HG02981 (cell line): Measurements from ENCODE around the gene DTHD1.

Experiments
- ATAC-seq: cut with Tn5 transposase; IDR thresholded peaks from one replicate; pipeline ENCODE4 v1.9.1; 2021; ENCODE audit warnings: mild to moderate bottlenecking, moderate library complexity; ENCODE audit not compliant: unreplicated experiment

DTHD1 gene

GRCh38 chr4:36281384-36282106 is at the start of gene DTHD1:
DTHD1 (plus strand) TSS chr4:36281616; CDS start chr4:36281759, 143 bp downstream.
- no peak for ATAC-seq

GRCh38 chr4:36233567-36234266 is 47.7 kb upstream of the DTHD1 start:
- no peak for ATAC-seq

GRCh38 chr4:36235306-36235705 is 46.1 kb upstream of the DTHD1 start:
- no peak for ATAC-seq

- ATAC-seq, result no peak
Observed at GRCh38 chr4:36236159-36236558, 45.3 kb upstream of the DTHD1 start.

GRCh38 chr4:36237366-36238313 is 43.8 kb upstream of the DTHD1 start:
- no peak for ATAC-seq

GRCh38 chr4:36241771-36242170 is 39.6 kb upstream of the DTHD1 start:
- peak; percentile 49 for ATAC-seq

GRCh38 chr4:36242629-36243354 is 38.6 kb upstream of the DTHD1 start:
- ATAC-seq, result no peak

GRCh38 chr4:36243355-36244256 is 37.8 kb upstream of the DTHD1 start:
- peak; percentile 22 for ATAC-seq

GRCh38 chr4:36244257-36245082 is 36.9 kb upstream of the DTHD1 start, which contains the start of gene ARAP2:
ARAP2 (minus strand) TSS chr4:36244514; CDS start chr4:36229486, 15,028 bp downstream.
- peak; percentile 52 for ATAC-seq

GRCh38 chr4:36249610-36250009 is 31.8 kb upstream of the DTHD1 start:
- no peak for ATAC-seq

GRCh38 chr4:36251983-36252382 is 29.4 kb upstream of the DTHD1 start:
- ATAC-seq, result no peak

GRCh38 chr4:36254371-36254770 is 27.0 kb upstream of the DTHD1 start:
- no peak for ATAC-seq

- ATAC-seq, result peak; percentile 88
Observed at GRCh38 chr4:36255577-36255976, 25.8 kb upstream of the DTHD1 start.

- ATAC-seq, result peak; percentile 33
Observed at GRCh38 chr4:36256398-36256891, 25.0 kb upstream of the DTHD1 start.

GRCh38 chr4:36260731-36261130 is 20.7 kb upstream of the DTHD1 start:
- ATAC-seq, result no peak

GRCh38 chr4:36264207-36264826 is 17.1 kb upstream of the DTHD1 start:
- ATAC-seq, result no peak

- no peak for ATAC-seq
Observed at GRCh38 chr4:36267486-36268268, 13.7 kb upstream of the DTHD1 start.
